Hepatocyte (in vitro differentiated cells): ENCODE results near the gene ALK.

ENCODE experiments used
- EZH2 ChIP-seq: fragments of 200-600 bp; sonication (generic); IDR thresholded peaks from 2 replicates; pipeline ENCODE4 v1.6.1; 2016; ENCODE audit warnings: antibody characterized with exemption, mild to moderate bottlenecking, borderline replicate concordance
- EZH2phosphoT487 ChIP-seq: fragments of 200-600 bp; sonication (generic); IDR thresholded peaks from one replicate; pipeline ENCODE4 v1.6.1; 2018; ENCODE audit warnings: antibody characterized with exemption, mild to moderate bottlenecking, low read depth, moderate library complexity; ENCODE audit not compliant: unreplicated experiment, severe bottlenecking
- TF ChIP-seq, protein P1 (sequence below): fragments of 200-600 bp; sonication (generic); IDR thresholded peaks from 2 replicates; pipeline ENCODE4 v1.5.1; 2016; ENCODE audit warnings: antibody characterized with exemption, mild to moderate bottlenecking; ENCODE audit not compliant: poor library complexity

DNA sequence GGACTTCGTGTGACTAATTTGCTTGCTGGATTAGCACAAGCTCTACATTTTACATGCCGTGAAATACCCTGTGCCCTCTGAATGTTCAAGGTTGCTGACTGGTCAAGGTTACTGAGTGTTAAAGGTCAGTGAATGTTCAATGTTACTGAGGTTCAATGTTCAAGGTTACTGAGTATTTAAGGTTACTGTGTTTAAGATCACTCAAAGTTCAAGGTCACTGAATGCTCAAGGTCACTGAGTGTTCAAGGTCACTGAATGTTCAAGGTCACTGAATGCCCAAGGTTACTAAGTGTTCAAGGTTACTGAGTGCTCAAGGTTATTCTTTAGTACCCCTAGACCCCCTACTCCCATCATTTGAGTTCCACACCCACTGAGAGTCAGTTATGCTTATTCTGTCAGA, 528.6 kb downstream of the ALK start:
- TF ChIP-seq, protein P1, sequence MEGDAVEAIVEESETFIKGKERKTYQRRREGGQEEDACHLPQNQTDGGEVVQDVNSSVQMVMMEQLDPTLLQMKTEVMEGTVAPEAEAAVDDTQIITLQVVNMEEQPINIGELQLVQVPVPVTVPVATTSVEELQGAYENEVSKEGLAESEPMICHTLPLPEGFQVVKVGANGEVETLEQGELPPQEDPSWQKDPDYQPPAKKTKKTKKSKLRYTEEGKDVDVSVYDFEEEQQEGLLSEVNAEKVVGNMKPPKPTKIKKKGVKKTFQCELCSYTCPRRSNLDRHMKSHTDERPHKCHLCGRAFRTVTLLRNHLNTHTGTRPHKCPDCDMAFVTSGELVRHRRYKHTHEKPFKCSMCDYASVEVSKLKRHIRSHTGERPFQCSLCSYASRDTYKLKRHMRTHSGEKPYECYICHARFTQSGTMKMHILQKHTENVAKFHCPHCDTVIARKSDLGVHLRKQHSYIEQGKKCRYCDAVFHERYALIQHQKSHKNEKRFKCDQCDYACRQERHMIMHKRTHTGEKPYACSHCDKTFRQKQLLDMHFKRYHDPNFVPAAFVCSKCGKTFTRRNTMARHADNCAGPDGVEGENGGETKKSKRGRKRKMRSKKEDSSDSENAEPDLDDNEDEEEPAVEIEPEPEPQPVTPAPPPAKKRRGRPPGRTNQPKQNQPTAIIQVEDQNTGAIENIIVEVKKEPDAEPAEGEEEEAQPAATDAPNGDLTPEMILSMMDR: no peak
- TF ChIP-seq EZH2 (no peak), EZH2phosphoT487 (no peak)
